BLaER1 treated with 17β-estradiol and CSF1 and Interleukin-3, amounts not matched to agents 10 nM and 100 nM (cell line): ENCODE measurements around the gene RSAD1.
A peak's percentile ranks its signal among the peaks of the same experiment; 100 is the strongest.

Experiments
- H3K27ac ChIP-seq, 11 experiments: shearing (Covaris generic); formaldehyde crosslinking; 2 replicates each; pipeline ENCODE4 v1.8.1; 2022
- H3K27me3 ChIP-seq, 11 experiments: shearing (Covaris generic); formaldehyde crosslinking; 2 replicates each; pipeline ENCODE4 v1.8.1; 2022
- H3K36me3 ChIP-seq, 11 experiments: shearing (Covaris generic); formaldehyde crosslinking; 2 replicates each; pipeline ENCODE4 v1.8.1; 2022
- H3K4me1 ChIP-seq, 10 experiments: shearing (Covaris generic); formaldehyde crosslinking; 2 replicates each; pipeline ENCODE4 v1.8.1; 2022
- H3K4me2 ChIP-seq, 11 experiments: shearing (Covaris generic); formaldehyde crosslinking; 2 replicates each; pipeline ENCODE4 v1.8.1; 2022
- H3K4me3 ChIP-seq, 10 experiments: shearing (Covaris generic); formaldehyde crosslinking; 2 replicates each; pipeline ENCODE4 v1.8.1; 2022
- H3K9ac ChIP-seq, 11 experiments: shearing (Covaris generic); formaldehyde crosslinking; 2 replicates each; pipeline ENCODE4 v1.8.1; 2022
- H3K9me3 ChIP-seq, 11 experiments: shearing (Covaris generic); formaldehyde crosslinking; replicated peaks in 1 of 11; 2 replicates each; pipeline ENCODE4 v1.8.1; 2022
- H4K20me1 ChIP-seq, 11 experiments: shearing (Covaris generic); formaldehyde crosslinking; 2 replicates each; pipeline ENCODE4 v1.8.1; 2022
- Cebpa-rat ChIP-seq, 11 experiments: shearing (Covaris generic); IDR thresholded peaks; 2 replicates each; pipeline ENCODE4 v1.8.1; 2022

Gene RSAD1

DNA sequence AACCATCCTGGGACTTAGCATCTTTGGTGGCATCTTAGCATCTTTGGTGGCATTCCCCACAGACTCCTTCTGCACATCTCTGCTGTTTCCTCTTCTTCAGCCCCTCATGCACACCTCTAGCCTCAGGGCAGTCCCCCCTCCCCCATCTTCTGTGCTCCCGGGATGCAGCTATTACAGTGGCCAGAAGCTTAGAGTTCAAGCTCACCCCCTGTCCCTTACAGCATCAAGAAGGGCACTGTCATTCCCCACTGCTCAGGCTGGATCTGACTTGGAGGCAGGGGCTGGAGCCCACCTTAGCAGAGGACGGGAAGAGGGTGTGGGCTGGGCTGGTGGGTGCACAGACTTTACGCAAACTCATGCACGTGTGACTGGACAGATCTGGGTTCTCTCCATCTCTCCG is 54.5 kb downstream of the RSAD1 start:
- Histone ChIP-seq H3K36me3 (no peaks in the 10 kb centered on the region), H3K4me1 (peaks cover 1 to 30% (median 17%) of the 10 kb centered on the region in 10 experiments; a peak in 18 of 20 replicates), H4K20me1 (peaks cover 0 to 36% (median 0%) of the 10 kb centered on the region in 11 experiments; a peak in 6 of 22 replicates), H3K27me3 (peaks cover 47 to 63% (median 53%) of the 10 kb centered on the region in 11 experiments), H3K27ac (no peak overlapping the region), H3K9me3 (no peaks in the 10 kb centered on the region), H3K4me3 (no peak overlapping the region), H3K4me2 (peak overlapping the region in 5 of 11 experiments; percentile 5 to 44 (median 37); a peak in 6 of 22 replicates), H3K9ac (no peak overlapping the region)
- TF ChIP-seq Cebpa-rat (IDR thresholded peaks at IDR 0.05), result no peak

DNA sequence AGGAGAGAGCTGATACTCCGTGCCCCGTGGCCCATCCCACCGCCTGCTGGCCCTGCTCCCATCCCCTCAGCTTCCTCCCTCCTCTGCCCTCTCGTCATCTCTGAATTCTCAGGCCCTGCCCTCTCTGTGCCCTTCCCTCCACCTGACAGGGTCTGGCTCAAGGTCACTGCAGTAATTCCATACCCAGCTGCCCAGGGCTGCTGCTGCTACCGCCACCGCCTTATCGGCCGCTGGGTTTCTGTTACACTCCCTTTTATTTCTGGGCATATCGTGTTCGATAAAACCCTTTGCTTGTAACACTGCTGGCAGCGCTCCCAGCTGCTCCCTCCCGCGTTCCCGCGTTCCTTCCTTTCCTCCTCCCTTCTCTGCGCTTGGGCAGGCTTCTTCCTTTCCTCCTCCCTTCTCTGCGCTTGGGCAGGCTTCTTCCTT is 55.1 kb downstream of the RSAD1 start:
- peak overlapping the region in 8 of 11 experiments; percentile 5 to 44 (median 22); a peak in 8 of 22 replicates for H3K4me2 ChIP-seq
- 0 out of 20 replicates have a peak overlapping the region, but pooled peaks of 1 of the 10 experiments have one; percentile 13 for H3K4me3 ChIP-seq
- H3K36me3 ChIP-seq, result no peaks in the 10 kb centered on the region
- no peak overlapping the region for H3K9ac ChIP-seq
- TF ChIP-seq Cebpa-rat (IDR thresholded peaks at IDR 0.05), result no peak
- no peak overlapping the region for H3K27ac ChIP-seq
- H3K4me1 ChIP-seq, result peaks cover 7 to 35% (median 22%) of the 10 kb centered on the region in 10 experiments; a peak in 19 of 20 replicates
- H3K27me3 ChIP-seq, result peaks cover 47 to 63% (median 53%) of the 10 kb centered on the region in 11 experiments
- no peaks in the 10 kb centered on the region for H3K9me3 ChIP-seq
- peaks cover 0 to 36% (median 0%) of the 10 kb centered on the region in 11 experiments; a peak in 6 of 22 replicates for H4K20me1 ChIP-seq

DNA sequence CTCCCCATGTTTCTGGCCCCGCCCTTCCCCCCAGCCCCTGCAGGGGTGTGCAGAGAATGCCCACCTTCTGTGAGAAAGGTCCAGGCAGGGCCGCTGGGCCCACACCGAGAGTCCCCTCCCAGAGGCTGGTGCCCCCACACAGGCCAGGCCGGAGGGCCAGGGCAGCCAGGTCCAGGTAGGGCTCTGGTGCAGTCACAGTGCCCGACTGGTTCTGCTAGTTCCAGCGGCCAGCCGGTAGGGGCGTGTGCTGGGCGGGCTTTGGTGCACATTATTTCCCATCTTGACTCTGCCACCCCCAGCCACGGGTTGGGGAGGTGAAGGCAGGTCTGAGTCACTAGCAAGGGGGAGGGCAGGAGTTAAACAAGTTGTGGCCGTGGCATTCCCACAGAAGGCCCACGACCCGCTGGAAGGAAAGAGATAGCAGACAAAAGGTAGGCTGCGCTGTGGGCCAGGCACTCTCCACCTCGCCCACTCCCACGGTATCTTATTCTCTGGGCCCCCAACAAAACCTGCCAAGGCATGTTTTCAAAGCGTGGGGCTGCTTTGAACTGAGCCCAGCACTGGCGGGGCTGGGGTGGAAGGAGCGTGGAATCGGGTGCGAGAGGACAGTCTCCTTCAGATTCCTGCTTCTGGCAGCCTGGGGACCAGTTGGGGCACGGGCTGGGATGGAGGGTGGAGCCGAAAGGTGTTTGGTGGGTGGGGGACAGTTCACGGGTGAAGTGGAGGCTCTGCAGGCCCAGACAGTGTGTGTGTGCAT is 55.7 kb downstream of the RSAD1 start:
- TF ChIP-seq Cebpa-rat (IDR thresholded peaks at IDR 0.05), result no peak
- Histone ChIP-seq H3K27me3 (peaks cover 47 to 63% (median 53%) of the 10 kb centered on the region in 11 experiments), H3K9me3 (no peaks in the 10 kb centered on the region), H4K20me1 (peaks cover 0 to 36% (median 0%) of the 10 kb centered on the region in 11 experiments; a peak in 6 of 22 replicates), H3K9ac (no peak overlapping the region), H3K4me3 (no peak overlapping the region), H3K36me3 (no peaks in the 10 kb centered on the region), H3K27ac (no peak overlapping the region), H3K4me1 (peaks cover 11 to 42% (median 29%) of the 10 kb centered on the region in 10 experiments; a peak in 19 of 20 replicates), H3K4me2 (peak overlapping the region in 1 of 11 experiments; percentile 44; a peak in 4 of 22 replicates)

DNA sequence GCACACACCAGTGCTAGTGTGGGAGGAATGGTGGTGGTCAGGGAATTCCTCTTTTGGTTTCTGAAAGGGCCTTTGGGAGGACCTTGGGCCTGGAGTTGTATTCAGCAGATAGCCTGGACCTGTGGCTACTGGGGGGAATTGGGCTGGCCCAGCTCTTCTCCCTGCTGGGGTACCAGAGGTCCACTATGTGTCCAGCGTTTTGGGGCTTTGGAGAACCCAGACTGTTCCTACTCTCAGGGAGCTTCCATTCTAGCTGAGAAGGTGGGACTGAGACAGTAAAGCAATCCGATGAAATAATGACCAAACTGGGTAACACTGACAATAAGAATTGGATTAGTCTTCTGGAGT is 56.3 kb downstream of the RSAD1 start:
- H3K9me3 ChIP-seq, result no peaks in the 10 kb centered on the region
- H3K4me3 ChIP-seq, result no peak overlapping the region
- H3K4me1 ChIP-seq, result peaks cover 11 to 46% (median 31%) of the 10 kb centered on the region in 10 experiments; a peak in 19 of 20 replicates
- H3K36me3 ChIP-seq, result no peaks in the 10 kb centered on the region
- TF ChIP-seq Cebpa-rat (IDR thresholded peaks at IDR 0.05), result no peak
- H4K20me1 ChIP-seq, result peaks cover 0 to 36% (median 0%) of the 10 kb centered on the region in 11 experiments; a peak in 6 of 22 replicates
- no peak overlapping the region for H3K9ac ChIP-seq
- H3K4me2 ChIP-seq, result no peak overlapping the region
- no peak overlapping the region for H3K27ac ChIP-seq
- H3K27me3 ChIP-seq, result peaks cover 47 to 61% (median 53%) of the 10 kb centered on the region in 11 experiments

DNA sequence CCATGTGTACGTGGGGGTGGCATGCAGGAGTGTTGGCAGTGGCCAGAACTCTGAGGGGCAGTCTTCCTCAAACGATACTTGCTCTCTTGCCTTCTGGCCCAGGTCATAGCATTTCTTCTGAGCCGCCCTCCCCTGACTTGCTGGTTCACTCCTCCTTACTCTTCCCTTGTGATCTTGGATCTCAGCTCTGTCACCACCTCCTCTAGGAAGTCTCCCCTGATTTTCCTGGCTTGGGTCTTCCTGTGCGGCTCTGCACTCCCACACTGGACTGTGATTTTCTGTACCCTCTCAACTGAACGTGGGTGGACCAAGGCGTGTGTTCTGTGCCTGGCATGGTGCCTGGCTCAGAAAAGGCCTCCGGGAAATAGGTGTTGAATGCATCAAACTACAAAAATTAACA is 56.7 kb downstream of the RSAD1 start:
- Histone ChIP-seq H3K27ac (no peak overlapping the region), H3K9me3 (no peaks in the 10 kb centered on the region), H3K4me2 (no peak overlapping the region), H3K4me3 (no peak overlapping the region), H3K36me3 (no peaks in the 10 kb centered on the region), H3K4me1 (peaks cover 11 to 46% (median 31%) of the 10 kb centered on the region in 10 experiments; a peak in 19 of 20 replicates), H3K9ac (no peak overlapping the region), H3K27me3 (peaks cover 46 to 57% (median 52%) of the 10 kb centered on the region in 11 experiments), H4K20me1 (peaks cover 0 to 36% (median 0%) of the 10 kb centered on the region in 11 experiments; a peak in 6 of 22 replicates)
- no peak for TF ChIP-seq Cebpa-rat (IDR thresholded peaks at IDR 0.05)
